IMR-90 (cell line): ENCODE results near the gene EPHB1. TPM values are rescaled to one million over a fixed set of nuclear protein-coding genes. Genes with fewer than 3 reads are reported as not detected.

Source experiments
- ATAC-seq: fragments of 200-7000 bp; cut with Tn5 transposase; 2 replicates; pipeline ENCODE4 v1.9.1; 2020; ENCODE audit warnings: low read depth, mild to moderate bottlenecking, moderate library complexity
- BruUV-seq: library from RNA; stranded (reverse); fragments of 400-500 nt; replicated peaks from 2 replicates; lab custom pipeline; 2021; lab: Mats Ljungman, UMichigan
- CTCF ChIA-PET: fragments of 300-600 bp; formaldehyde crosslinking; extraction: SDS; loops from one replicate; lab custom pipeline; 2021; ENCODE audit warnings: antibody characterized with exemption; lab: Yijun Ruan, JAX
- POLR2A ChIA-PET: fragments of 300-600 bp; sonication (Branson Sonifier 250); formaldehyde crosslinking; loops from one replicate; lab custom pipeline; 2022; ENCODE audit warnings: antibody characterized with exemption; ENCODE audit not compliant: unreplicated experiment; lab: Charles Lee
- DNase-seq: peaks from one replicate; pipeline ENCODE4 v3.0.0; 2013
- H2AFZ ChIP-seq: replicated peaks from 2 replicates; pipeline ENCODE3; 2013; ENCODE audit warnings: low read length, mild to moderate bottlenecking; ENCODE audit not compliant: poor library complexity
- H2AK5ac ChIP-seq: 2 replicates; pipeline ENCODE4 v1.6.1; 2013; ENCODE audit warnings: low read depth, low read length, inconsistent platforms
- H2AK9ac ChIP-seq: replicated peaks from 2 replicates; pipeline ENCODE3; 2013; ENCODE audit warnings: mild to moderate bottlenecking, low read depth, low read length, moderate library complexity; ENCODE audit not compliant: poor library complexity
- H2BK120ac ChIP-seq: 2 replicates; pipeline ENCODE4 v1.6.1; 2013; ENCODE audit warnings: low read depth, low read length, inconsistent platforms
- H2BK15ac ChIP-seq: 3 replicates; pipeline ENCODE4 v1.6.1; 2013; ENCODE audit warnings: low read depth, low read length, inconsistent platforms
- H2BK20ac ChIP-seq: 2 replicates; pipeline ENCODE4 v1.6.1; 2013; ENCODE audit warnings: low read depth, mild to moderate bottlenecking, inconsistent platforms, low read length, moderate library complexity
- H2BK5ac ChIP-seq: 2 replicates; pipeline ENCODE4 v1.6.1; 2013; ENCODE audit warnings: mild to moderate bottlenecking, low read depth, low read length, inconsistent platforms; ENCODE audit not compliant: poor library complexity, severe bottlenecking
- H3K14ac ChIP-seq: replicated peaks from 2 replicates; pipeline ENCODE4 v1.6.1; 2013; ENCODE audit warnings: low read depth, low read length, inconsistent platforms
- H3K18ac ChIP-seq: 2 replicates; pipeline ENCODE4 v1.6.1; 2013; ENCODE audit warnings: low read depth, low read length, control low read depth
- H3K23ac ChIP-seq: 2 replicates; pipeline ENCODE4 v1.6.1; 2013; ENCODE audit warnings: low read depth, low read length, inconsistent platforms
- H3K27ac ChIP-seq: 2 replicates; pipeline ENCODE4 v1.5.1; 2013; ENCODE audit warnings: mild to moderate bottlenecking, control low read depth, low read length; ENCODE audit not compliant: insufficient read depth
- H3K27me3 ChIP-seq: 2 replicates; pipeline ENCODE4 v1.6.1; 2013; ENCODE audit warnings: low read length; ENCODE audit not compliant: control insufficient read depth, insufficient read depth
- H3K36me3 ChIP-seq: 2 replicates; pipeline ENCODE4 v1.6.1; 2013; ENCODE audit warnings: low read length, mixed read lengths; ENCODE audit not compliant: control insufficient read depth, insufficient read depth
- H3K4ac ChIP-seq: 2 replicates; pipeline ENCODE4 v1.6.1; 2013; ENCODE audit warnings: low read depth, low read length, inconsistent platforms
- H3K4me1 ChIP-seq: 2 replicates; pipeline ENCODE4 v1.6.1; 2013; ENCODE audit warnings: low read length, mixed read lengths; ENCODE audit not compliant: control insufficient read depth, insufficient read depth
- H3K4me2 ChIP-seq: 2 replicates; pipeline ENCODE4 v1.6.1; 2013; ENCODE audit warnings: low read depth, mild to moderate bottlenecking, control low read depth, low read length, moderate library complexity
- H3K4me3 ChIP-seq: 2 replicates; pipeline ENCODE4 v1.5.1; 2013; ENCODE audit warnings: low read depth, mild to moderate bottlenecking, control low read depth, low read length, moderate library complexity; ENCODE audit not compliant: insufficient read depth
- H3K56ac ChIP-seq: 2 replicates; pipeline ENCODE4 v1.6.1; 2013; ENCODE audit warnings: low read length, inconsistent platforms; ENCODE audit not compliant: insufficient read depth; ENCODE audit errors: extremely low read depth
- H3K79me1 ChIP-seq, 2 experiments: 2 replicates each; pipeline ENCODE4 v1.6.1; 2013; ENCODE audit warnings: low read length in 2 of 2, inconsistent platforms in 1 of 2, low read depth in 1 of 2
- H3K9ac ChIP-seq: 2 replicates; pipeline ENCODE4 v1.6.1; 2013; ENCODE audit warnings: low read depth, low read length, control low read depth
- H3K9me1 ChIP-seq: 2 replicates; pipeline ENCODE4 v1.6.1; 2013; ENCODE audit warnings: low read length, inconsistent platforms; ENCODE audit not compliant: insufficient read depth
- H3K9me3 ChIP-seq: 2 replicates; pipeline ENCODE4 v1.6.1; 2013; ENCODE audit warnings: low read length; ENCODE audit not compliant: control insufficient read depth, insufficient read depth
- H4K20me1 ChIP-seq: 2 replicates; pipeline ENCODE4 v1.6.1; 2013; ENCODE audit warnings: low read length, inconsistent platforms; ENCODE audit not compliant: insufficient read depth
- H4K5ac ChIP-seq: 2 replicates; pipeline ENCODE4 v1.6.1; 2013; ENCODE audit warnings: mild to moderate bottlenecking, low read depth, low read length, control low read depth
- H4K8ac ChIP-seq, 2 experiments: 2 replicates each; pipeline ENCODE4 v1.6.1; 2013; ENCODE audit warnings: low read depth in 2 of 2, low read length in 2 of 2, control low read depth in 1 of 2, inconsistent platforms in 1 of 2
- H4K91ac ChIP-seq: 2 replicates; pipeline ENCODE4 v1.6.1; 2013; ENCODE audit warnings: low read depth, low read length, inconsistent platforms; ENCODE audit not compliant: insufficient read depth
- CHD1 ChIP-seq: IDR thresholded peaks from 2 replicates; pipeline ENCODE4 v1.6.1; 2012; ENCODE audit warnings: low read depth, low read length, improper control_type of control experiment
- CTCF ChIP-seq: conservative IDR thresholded peaks from 2 replicates; pipeline ENCODE4 v1.5.1; 2012; ENCODE audit warnings: mild to moderate bottlenecking, low read depth, low read length, improper control_type of control experiment
- FOS ChIP-seq: fragments of 150-350 bp; IDR thresholded peaks from 2 replicates; pipeline ENCODE4 v1.6.1; 2016; ENCODE audit warnings: low read depth, low read length
- MAFK ChIP-seq: IDR thresholded peaks from 2 replicates; pipeline ENCODE4 v1.6.1; 2012; ENCODE audit warnings: low read depth, low read length, improper control_type of control experiment
- NFE2L2 ChIP-seq: fragments of 150-350 bp; IDR thresholded peaks from 2 replicates; pipeline ENCODE4 v1.6.1; 2016; ENCODE audit warnings: low read depth, mild to moderate bottlenecking, low read length
- POLR2A ChIP-seq: IDR thresholded peaks from 2 replicates; pipeline ENCODE4 v1.6.1; 2012; ENCODE audit warnings: mild to moderate bottlenecking, low read depth, low read length
- RAD21 ChIP-seq: IDR thresholded peaks from 2 replicates; pipeline ENCODE4 v1.6.1; 2012; ENCODE audit warnings: low read length, improper control_type of control experiment
- SMC3 ChIP-seq: fragments of 150-350 bp; IDR thresholded peaks from 2 replicates; pipeline ENCODE4 v1.6.1; 2016; ENCODE audit warnings: low read depth, mild to moderate bottlenecking, antibody characterized with exemption, low read length, moderate library complexity
- WGBS, 2 experiments: methylation state at CpG; one replicate each; pipeline versions ENCODE4 v1.1.5 to v1.1.7; 2013; ENCODE audit warnings: missing lambda C conversion rate in 2 of 2; ENCODE audit not compliant: insufficient read length in 1 of 2; ENCODE audit errors: extremely low coverage in 2 of 2; 5-methylcytosine and 5-hydroxymethylcytosine counted together
- dilution Hi-C: fragments of 300-500 bp; cut with HindIII; formaldehyde crosslinking; loops from one replicate; pipeline ENCODE4 v1.14.3; 2018; ENCODE audit warnings: low sequenced_read_pairs; ENCODE audit not compliant: unreplicated experiment
- in situ Hi-C: fragments of 300-500 bp; cut with MboI; formaldehyde crosslinking; loops from 3 replicates; pipeline ENCODE4 v1.14.3; 2019; ENCODE audit warnings: low sequenced_read_pairs, inconsistent platforms, mixed read lengths
- intact Hi-C: fragments of 100-400 bp; cut with micrococcal nuclease; formaldehyde crosslinking; loops from 2 replicates; pipeline ENCODE4 v1.10.0; 2022
- polyA plus RNA-seq, 3 experiments: library from polyadenylated mRNA; depleted of rRNA; stranded (reverse); fragments of >200 nt; gene quantifications; 2 replicates each; pipeline ENCODE4 v1.2.3, GENCODE V29; 2012; ENCODE audit warnings: low replicate concordance in 1 of 3
- total RNA-seq: library from RNA; depleted of rRNA; stranded (reverse); fragments of >200 nt; gene quantifications from 2 replicates; pipeline ENCODE4 v1.2.3, GENCODE V29; 2012
- TF ChIP-seq, protein P1 (sequence below): fragments of 150-350 bp; IDR thresholded peaks from 2 replicates; pipeline ENCODE4 v1.6.1; 2017; ENCODE audit warnings: mild to moderate bottlenecking, antibody characterized with exemption, low read length, low read depth

The EPHB1 gene
- total and polyA plus RNA-seq, 2 of the 4 experiments (the other 2 are of a cell fraction): 0.17 to 0.36 TPM

DNA sequence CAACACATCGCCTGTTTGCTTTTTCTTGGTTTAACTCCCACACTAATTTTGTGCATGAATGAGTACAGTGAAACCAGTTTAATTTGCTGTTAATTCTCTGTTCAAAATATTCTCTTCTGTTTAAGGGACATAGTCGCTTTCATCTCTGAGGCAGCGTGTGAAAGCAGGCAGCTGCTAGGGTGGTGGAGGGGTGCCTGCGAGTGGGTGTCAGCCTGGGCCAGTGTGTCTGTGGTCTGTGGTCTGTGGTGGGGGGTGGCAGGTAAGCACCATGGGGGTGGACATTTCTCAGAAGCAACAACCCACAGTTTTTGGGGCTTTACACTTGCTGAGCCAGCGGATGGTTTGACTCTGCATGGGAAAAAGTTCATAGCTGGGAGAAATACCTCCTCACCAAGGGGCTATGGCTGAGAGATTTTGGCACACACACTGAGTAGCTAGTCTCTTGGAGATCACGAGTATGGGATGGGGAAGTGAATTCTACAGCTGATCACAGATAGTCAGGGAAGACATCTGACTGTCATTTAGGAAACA is 109.2 kb downstream of the EPHB1 start:
- in situ Hi-C loops: no loop called here
- H4K8ac ChIP-seq: no peak overlapping the region
- no peak overlapping the region for H2AFZ ChIP-seq
- no peak for DNase-seq
- no peak for TF ChIP-seq POLR2A
- TF ChIP-seq, protein P1, sequence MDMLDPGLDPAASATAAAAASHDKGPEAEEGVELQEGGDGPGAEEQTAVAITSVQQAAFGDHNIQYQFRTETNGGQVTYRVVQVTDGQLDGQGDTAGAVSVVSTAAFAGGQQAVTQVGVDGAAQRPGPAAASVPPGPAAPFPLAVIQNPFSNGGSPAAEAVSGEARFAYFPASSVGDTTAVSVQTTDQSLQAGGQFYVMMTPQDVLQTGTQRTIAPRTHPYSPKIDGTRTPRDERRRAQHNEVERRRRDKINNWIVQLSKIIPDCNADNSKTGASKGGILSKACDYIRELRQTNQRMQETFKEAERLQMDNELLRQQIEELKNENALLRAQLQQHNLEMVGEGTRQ: no peak
- TF ChIP-seq CTCF: no peak
- no peak for TF ChIP-seq NFE2L2
- TF ChIP-seq FOS: no peak
- TF ChIP-seq SMC3: no peak
- TF ChIP-seq MAFK: no peak
- TF ChIP-seq RAD21: no peak
- TF ChIP-seq CHD1: no peak
- ChIA-PET POLR2A (no interaction called here), CTCF (no interaction called here)
- no peak overlapping the region for H4K5ac ChIP-seq
- no peak overlapping the region for H3K27ac ChIP-seq
- no peaks in the 10 kb centered on the region for H3K36me3 ChIP-seq
- no peak overlapping the region for H4K91ac ChIP-seq
- no peaks in the 10 kb centered on the region for H3K4me1 ChIP-seq
- no peak overlapping the region for H2BK5ac ChIP-seq
- no peaks in the 10 kb centered on the region for H3K9me1 ChIP-seq
- H3K9me3 ChIP-seq: no peaks in the 10 kb centered on the region
- no peak overlapping the region for H2BK15ac ChIP-seq
- H3K56ac ChIP-seq: no peak overlapping the region
- WGBS, 2 experiments: no CpG with 5 or more reads among the region's 6 CpGs
- no peak overlapping the region for H3K4me3 ChIP-seq
- H2BK120ac ChIP-seq: no peak overlapping the region
- intact Hi-C loops: no loop called here
- no peak overlapping the region for H3K9ac ChIP-seq
- no peak overlapping the region for H3K4me2 ChIP-seq
- dilution Hi-C loops: no loop called here
- no peak for ATAC-seq
- H3K79me1 ChIP-seq: no peaks in the 10 kb centered on the region
- H2AK5ac ChIP-seq: no peak overlapping the region
- H2BK20ac ChIP-seq: no peak overlapping the region
- H2AK9ac ChIP-seq: no peak overlapping the region
- H4K20me1 ChIP-seq: no peaks in the 10 kb centered on the region
- H3K4ac ChIP-seq: no peak overlapping the region
- H3K23ac ChIP-seq: no peak overlapping the region
- no peak overlapping the region for H3K14ac ChIP-seq
- no peaks in the 10 kb centered on the region for H3K27me3 ChIP-seq
- no peak overlapping the region for H3K18ac ChIP-seq
- no TSS peak for BruUV-seq
